GM06990 (cell line): ENCODE data around the gene C1R.
A peak's percentile ranks its signal among the peaks of the same experiment; 100 is the strongest.
"Not testable (repeated sequence)": the region's sequence is repeated elsewhere in the genome, so short reads cannot be mapped to it uniquely, and the experiment has no call there.

Experiments used
- DNase-seq: peaks from one replicate; pipeline ENCODE4 v3.0.0-alpha.2; 2011; ENCODE audit not compliant: insufficient read length; ENCODE audit errors: extremely low read depth
- H3K27me3 ChIP-seq: replicated peaks from 2 replicates; pipeline ENCODE4 v1.6.0; 2011; ENCODE audit warnings: low read length; ENCODE audit not compliant: control insufficient read depth, insufficient read depth
- H3K36me3 ChIP-seq: 2 replicates; pipeline ENCODE4 v1.5.1; 2011; ENCODE audit warnings: low read length; ENCODE audit not compliant: control insufficient read depth, insufficient read depth
- H3K4me3 ChIP-seq: replicated peaks from 2 replicates; pipeline ENCODE4 v1.5.1; 2011; ENCODE audit warnings: low read depth, mild to moderate bottlenecking, control low read depth, low read length
- CTCF ChIP-seq: IDR thresholded peaks from 2 replicates; pipeline ENCODE4 v1.5.1; 2011; ENCODE audit warnings: low read length, control low read depth, mild to moderate bottlenecking, inconsistent platforms; ENCODE audit not compliant: insufficient read depth, poor library complexity, severe bottlenecking

Gene C1R

GRCh38 chr12:7045913-7046312 is 46.3 kb downstream of the C1R start:
- DNase-seq = no peak
- Histone ChIP-seq H3K27me3 (no peaks in the 10 kb centered on the region), H3K36me3 (no peaks in the 10 kb centered on the region), H3K4me3 (no peak overlapping the region)
- no peak for TF ChIP-seq CTCF

GRCh38 chr12:7042842-7043241 is 49.4 kb downstream of the C1R start:
- Histone ChIP-seq H3K36me3 (no peaks in the 10 kb centered on the region), H3K4me3 (no peak overlapping the region), H3K27me3 (no peaks in the 10 kb centered on the region)
- TF ChIP-seq CTCF = peak; percentile 11
- no peak for DNase-seq

GRCh38 chr12:7039403-7039802 is 52.8 kb downstream of the C1R start:
- no peak for DNase-seq
- no peaks in the 10 kb centered on the region for H3K27me3 ChIP-seq
- H3K4me3 ChIP-seq = no peak overlapping the region
- no peak for TF ChIP-seq CTCF
- H3K36me3 ChIP-seq = no peaks in the 10 kb centered on the region

- Histone ChIP-seq H3K36me3 (no peaks in the 10 kb centered on the region), H3K4me3 (no peak overlapping the region), H3K27me3 (no peaks in the 10 kb centered on the region)
- no peak for DNase-seq
- no peak for TF ChIP-seq CTCF
Observed at GRCh38 chr12:7038591-7038990, 53.7 kb downstream of the C1R start.

GRCh38 chr12:7037411-7037810 is 54.8 kb downstream of the C1R start:
- not testable (repeated sequence) for H3K27me3 ChIP-seq, H3K36me3 ChIP-seq, H3K4me3 ChIP-seq, DNase-seq

- DNase-seq = no peak
- Histone ChIP-seq H3K4me3 (no peak overlapping the region), H3K36me3 (no peaks in the 10 kb centered on the region), H3K27me3 (no peaks in the 10 kb centered on the region)
- TF ChIP-seq CTCF = no peak
Observed at GRCh38 chr12:7035463-7035862, 56.8 kb downstream of the C1R start.
